ENCODE data around the gene LYSET.
"Not testable (repeated sequence)": the region's sequence is repeated elsewhere in the genome, so short reads cannot be mapped to it uniquely, and the experiment has no call there.

Gene LYSET

DNA sequence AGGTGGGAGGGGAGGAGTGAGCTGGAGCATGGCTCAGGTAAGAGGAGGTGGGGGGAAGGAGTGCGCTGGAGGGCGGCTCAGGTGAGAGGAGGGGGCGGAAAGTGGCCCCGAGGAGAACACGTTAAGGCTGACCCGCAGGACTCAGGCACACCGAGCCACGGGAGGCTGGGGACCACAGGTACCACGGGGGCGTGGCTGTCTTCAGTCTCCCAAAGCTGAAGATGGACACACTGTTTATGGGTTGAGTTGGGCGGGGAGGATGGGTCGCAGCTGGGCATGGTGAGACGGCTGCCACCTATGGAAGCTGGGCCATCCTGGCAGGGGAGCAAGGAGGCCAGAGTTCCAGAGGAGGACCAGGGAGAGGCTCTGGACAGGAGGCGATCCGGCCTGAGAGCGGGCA, 45.4 kb downstream of the LYSET start:
- DNase-seq: no peak

DNA sequence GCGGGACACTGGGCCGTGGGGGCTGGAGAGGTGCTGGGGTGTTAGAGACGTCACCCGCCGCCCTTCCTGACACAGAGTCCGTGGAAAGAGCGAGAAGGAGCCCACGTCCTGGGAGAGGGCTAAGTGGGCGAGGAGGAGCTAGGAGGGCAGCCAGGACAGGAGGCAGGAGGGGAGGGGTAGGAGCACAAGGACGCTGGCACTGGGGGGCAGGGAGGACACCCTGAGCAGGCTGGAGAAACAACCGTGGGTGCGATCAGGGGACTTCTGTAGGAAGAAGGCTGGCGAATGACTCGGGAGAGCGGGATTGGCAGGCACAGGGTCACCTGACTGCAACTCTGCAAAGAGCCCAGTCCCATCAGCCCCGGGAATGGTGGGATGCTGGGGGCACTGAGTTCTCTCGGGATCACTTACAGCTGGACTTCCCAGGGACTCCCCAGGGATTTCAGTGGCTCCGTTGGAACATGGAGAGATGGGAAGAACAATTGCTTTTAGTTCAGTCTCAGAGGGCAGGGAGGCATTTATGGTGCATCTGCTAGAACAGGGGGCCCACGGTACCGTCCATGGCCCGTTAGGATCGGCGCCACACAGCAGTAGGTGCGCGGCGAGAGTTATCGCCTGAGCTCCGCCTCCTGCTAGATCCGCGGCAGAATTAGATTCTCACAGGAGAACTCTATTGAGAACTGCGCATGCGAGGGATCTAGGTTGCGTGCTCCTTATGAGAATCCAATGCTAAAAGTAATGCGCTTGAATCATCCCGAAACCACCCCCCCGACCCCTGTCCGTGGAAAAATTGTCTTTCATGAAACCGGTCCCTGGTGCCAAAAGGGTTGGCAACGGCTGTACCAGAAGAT, 46.2 kb downstream of the LYSET start:
- peak; percentile 35 for DNase-seq

DNA sequence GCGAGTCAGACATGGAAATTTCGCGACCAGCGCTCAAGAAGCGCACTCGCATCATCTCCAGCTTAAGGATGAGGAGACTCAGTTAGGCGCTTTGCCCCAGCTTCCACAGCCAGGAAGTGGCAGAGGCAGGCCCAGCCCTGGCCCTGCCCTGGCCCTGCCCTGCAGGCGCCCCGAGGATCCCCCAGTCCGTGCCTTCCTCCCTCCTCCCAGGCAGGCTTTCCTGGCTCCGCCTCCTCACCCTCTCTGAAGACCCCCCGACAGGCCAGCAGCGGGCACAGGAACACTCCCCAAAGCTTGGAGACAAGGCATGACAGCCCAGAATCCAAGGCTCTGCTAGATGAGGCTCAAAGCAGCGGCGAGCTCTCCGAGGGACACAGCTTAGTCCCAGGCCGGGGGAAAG, 47.0 kb downstream of the LYSET start:
- DNase-seq: no peak

DNA sequence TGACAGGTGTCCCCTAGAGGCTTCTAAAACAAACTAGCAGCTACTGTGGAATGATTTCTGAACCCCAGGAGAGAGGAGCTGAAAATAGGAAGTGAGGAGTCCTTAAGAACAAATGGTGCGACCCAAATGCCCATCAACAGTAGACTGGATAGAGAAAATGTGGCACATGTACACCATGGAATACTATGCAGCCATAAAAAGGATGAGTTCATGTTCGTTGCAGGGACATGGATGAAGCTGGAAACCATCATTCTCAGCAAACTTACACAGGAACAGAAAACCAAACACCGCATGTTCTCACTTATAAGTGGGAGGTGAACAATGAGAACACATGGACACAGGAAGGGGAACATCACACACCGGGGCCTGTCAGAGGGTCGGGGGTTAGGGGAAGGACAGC, 48.0 kb downstream of the LYSET start:
- not testable (repeated sequence) for DNase-seq

DNA sequence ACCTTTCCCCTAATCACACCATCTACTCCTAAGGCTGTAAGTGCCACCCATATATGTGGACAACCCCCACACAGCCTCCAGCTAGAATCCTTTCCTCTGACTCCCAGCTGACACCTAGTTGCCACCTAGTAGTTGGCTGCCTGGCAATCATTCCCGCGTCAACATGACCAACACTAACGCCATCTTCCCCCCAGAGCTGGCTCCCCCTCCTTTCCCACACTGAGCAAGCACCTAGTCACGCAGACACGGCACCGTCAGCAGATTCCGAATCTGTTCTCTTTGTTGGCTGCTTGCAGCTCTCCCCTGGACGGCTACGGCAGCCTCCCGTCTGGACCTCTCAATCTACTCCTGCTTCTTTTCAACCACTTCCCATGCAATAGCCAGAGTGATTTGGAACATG, 49.7 kb downstream of the LYSET start:
- DNase-seq: peak; percentile 70
